PC-3 (cell line): ENCODE data around the gene LGALS13.

Experiments
- CTCF ChIP-seq: fragments of 300-600 bp; sonication (generic); conservative IDR thresholded peaks from 2 replicates; pipeline ENCODE4 v1.5.1; 2017; ENCODE audit warnings: antibody characterized with exemption, low read depth, mild to moderate bottlenecking, low read length
- EZH2 ChIP-seq: fragments of 300-600 bp; sonication (generic); IDR thresholded peaks from one replicate; pipeline ENCODE4 v1.6.1; 2017; ENCODE audit warnings: antibody characterized with exemption, mild to moderate bottlenecking, low read length; ENCODE audit not compliant: unreplicated experiment
- EZH2phosphoT487 ChIP-seq: fragments of 300-600 bp; sonication (generic); IDR thresholded peaks from 2 replicates; pipeline ENCODE4 v1.6.1; 2018; ENCODE audit warnings: mild to moderate bottlenecking, antibody characterized with exemption, low read length, borderline replicate concordance

- no peak for TF ChIP-seq CTCF
- no peak for TF ChIP-seq EZH2phosphoT487
- TF ChIP-seq EZH2: no peak
Measured at GRCh38 chr19:39555883-39556282, 46.4 kb upstream of the LGALS13 start.
